ENCODE data around the gene FSIP1. TPM values are rescaled to one million over a fixed set of nuclear protein-coding genes. Genes with fewer than 3 reads are reported as not detected.

FSIP1 gene
- total RNA-seq, 1 experiment from 2014 or later, result 0.61 TPM

DNA sequence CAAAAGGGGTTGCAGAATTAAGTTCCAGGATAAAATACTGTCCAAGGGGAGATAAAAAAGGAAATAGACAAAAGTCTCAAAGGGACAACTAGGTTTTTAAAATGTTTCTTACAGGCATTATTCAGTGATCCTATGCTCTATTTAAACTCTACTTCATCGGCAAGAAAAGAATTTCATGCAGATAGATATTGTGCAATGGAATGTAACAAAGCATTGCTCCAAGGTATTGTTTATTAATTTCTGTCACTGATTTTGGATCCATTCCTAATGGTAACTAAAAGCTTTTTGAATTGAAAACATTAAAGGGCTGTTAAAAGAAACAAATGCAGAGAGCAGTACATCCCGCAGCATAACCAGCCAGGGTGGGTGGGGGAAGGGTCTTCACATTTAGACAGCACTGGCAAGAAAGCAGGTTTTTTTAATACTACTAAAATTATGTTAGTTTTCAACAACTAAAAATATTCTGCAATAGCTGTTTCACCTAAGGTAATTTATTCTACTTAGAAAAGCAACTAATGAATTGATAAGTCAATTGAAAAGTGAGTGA lies 118.9 kb downstream of the FSIP1 start:
- ChIA-PET CTCF (interaction anchor here (2.0 to 2.4 kb wide), 3 partner anchors 23 to 93 kb away, joined by 9 to 24 read pairs (median 10); no protein-coding TSS in a partner anchor), POLR2A (no interaction called here)
- H3K4me1 Mint-ChIP-seq, result peaks cover 49% of the 10 kb centered on the region
- H3K9me3 Mint-ChIP-seq, result peaks cover 8% of the 10 kb centered on the region
- no peaks in the 10 kb centered on the region for H3K27me3 Mint-ChIP-seq (ENCODE audit: low read depth)
- no peak overlapping the region for H3K4me3 Mint-ChIP-seq
- H3K36me3 Mint-ChIP-seq, result peaks cover 2% of the 10 kb centered on the region
- ATAC-seq, result no peak
- H3K27ac Mint-ChIP-seq, result no peak overlapping the region
- TF ChIP-seq, protein P1, sequence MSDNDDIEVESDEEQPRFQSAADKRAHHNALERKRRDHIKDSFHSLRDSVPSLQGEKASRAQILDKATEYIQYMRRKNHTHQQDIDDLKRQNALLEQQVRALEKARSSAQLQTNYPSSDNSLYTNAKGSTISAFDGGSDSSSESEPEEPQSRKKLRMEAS (CRISPR knock-in tag; IDR thresholded peaks at IDR 0.05), result no peak
- TF ChIP-seq, protein P2, sequence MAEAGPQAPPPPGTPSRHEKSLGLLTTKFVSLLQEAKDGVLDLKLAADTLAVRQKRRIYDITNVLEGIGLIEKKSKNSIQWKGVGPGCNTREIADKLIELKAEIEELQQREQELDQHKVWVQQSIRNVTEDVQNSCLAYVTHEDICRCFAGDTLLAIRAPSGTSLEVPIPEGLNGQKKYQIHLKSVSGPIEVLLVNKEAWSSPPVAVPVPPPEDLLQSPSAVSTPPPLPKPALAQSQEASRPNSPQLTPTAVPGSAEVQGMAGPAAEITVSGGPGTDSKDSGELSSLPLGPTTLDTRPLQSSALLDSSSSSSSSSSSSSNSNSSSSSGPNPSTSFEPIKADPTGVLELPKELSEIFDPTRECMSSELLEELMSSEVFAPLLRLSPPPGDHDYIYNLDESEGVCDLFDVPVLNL (CRISPR knock-in tag; IDR thresholded peaks at IDR 0.05; ENCODE audit: borderline replicate concordance, low read depth), result no peak
- no peak for TF ChIP-seq GRHL2 (CRISPR knock-in tag; IDR thresholded peaks at IDR 0.05; ENCODE audit: insufficient replicate concordance, severe bottlenecking)
- TF ChIP-seq ZNF263 (CRISPR knock-in tag; IDR thresholded peaks at IDR 0.05; ENCODE audit: low read depth), result no peak
- TF ChIP-seq FOXP1 (CRISPR knock-in tag; IDR thresholded peaks at IDR 0.05; ENCODE audit: borderline replicate concordance), result no peak
- TF ChIP-seq JUN (CRISPR knock-in tag; IDR thresholded peaks at IDR 0.05), result no peak
- TF ChIP-seq, protein P3, sequence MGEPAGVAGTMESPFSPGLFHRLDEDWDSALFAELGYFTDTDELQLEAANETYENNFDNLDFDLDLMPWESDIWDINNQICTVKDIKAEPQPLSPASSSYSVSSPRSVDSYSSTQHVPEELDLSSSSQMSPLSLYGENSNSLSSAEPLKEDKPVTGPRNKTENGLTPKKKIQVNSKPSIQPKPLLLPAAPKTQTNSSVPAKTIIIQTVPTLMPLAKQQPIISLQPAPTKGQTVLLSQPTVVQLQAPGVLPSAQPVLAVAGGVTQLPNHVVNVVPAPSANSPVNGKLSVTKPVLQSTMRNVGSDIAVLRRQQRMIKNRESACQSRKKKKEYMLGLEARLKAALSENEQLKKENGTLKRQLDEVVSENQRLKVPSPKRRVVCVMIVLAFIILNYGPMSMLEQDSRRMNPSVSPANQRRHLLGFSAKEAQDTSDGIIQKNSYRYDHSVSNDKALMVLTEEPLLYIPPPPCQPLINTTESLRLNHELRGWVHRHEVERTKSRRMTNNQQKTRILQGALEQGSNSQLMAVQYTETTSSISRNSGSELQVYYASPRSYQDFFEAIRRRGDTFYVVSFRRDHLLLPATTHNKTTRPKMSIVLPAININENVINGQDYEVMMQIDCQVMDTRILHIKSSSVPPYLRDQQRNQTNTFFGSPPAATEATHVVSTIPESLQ (CRISPR knock-in tag; IDR thresholded peaks at IDR 0.05), result no peak
- TF ChIP-seq, protein P4, sequence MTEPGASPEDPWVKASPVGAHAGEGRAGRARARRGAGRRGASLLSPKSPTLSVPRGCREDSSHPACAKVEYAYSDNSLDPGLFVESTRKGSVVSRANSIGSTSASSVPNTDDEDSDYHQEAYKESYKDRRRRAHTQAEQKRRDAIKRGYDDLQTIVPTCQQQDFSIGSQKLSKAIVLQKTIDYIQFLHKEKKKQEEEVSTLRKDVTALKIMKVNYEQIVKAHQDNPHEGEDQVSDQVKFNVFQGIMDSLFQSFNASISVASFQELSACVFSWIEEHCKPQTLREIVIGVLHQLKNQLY (CRISPR knock-in tag; IDR thresholded peaks at IDR 0.05), result no peak
- TF ChIP-seq CREM (CRISPR knock-in tag; IDR thresholded peaks at IDR 0.05), result no peak
- TF ChIP-seq, protein P5, sequence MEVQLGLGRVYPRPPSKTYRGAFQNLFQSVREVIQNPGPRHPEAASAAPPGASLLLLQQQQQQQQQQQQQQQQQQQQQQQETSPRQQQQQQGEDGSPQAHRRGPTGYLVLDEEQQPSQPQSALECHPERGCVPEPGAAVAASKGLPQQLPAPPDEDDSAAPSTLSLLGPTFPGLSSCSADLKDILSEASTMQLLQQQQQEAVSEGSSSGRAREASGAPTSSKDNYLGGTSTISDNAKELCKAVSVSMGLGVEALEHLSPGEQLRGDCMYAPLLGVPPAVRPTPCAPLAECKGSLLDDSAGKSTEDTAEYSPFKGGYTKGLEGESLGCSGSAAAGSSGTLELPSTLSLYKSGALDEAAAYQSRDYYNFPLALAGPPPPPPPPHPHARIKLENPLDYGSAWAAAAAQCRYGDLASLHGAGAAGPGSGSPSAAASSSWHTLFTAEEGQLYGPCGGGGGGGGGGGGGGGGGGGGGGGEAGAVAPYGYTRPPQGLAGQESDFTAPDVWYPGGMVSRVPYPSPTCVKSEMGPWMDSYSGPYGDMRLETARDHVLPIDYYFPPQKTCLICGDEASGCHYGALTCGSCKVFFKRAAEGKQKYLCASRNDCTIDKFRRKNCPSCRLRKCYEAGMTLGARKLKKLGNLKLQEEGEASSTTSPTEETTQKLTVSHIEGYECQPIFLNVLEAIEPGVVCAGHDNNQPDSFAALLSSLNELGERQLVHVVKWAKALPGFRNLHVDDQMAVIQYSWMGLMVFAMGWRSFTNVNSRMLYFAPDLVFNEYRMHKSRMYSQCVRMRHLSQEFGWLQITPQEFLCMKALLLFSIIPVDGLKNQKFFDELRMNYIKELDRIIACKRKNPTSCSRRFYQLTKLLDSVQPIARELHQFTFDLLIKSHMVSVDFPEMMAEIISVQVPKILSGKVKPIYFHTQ (CRISPR knock-in tag; IDR thresholded peaks at IDR 0.05), result no peak
- TF ChIP-seq, protein P6, sequence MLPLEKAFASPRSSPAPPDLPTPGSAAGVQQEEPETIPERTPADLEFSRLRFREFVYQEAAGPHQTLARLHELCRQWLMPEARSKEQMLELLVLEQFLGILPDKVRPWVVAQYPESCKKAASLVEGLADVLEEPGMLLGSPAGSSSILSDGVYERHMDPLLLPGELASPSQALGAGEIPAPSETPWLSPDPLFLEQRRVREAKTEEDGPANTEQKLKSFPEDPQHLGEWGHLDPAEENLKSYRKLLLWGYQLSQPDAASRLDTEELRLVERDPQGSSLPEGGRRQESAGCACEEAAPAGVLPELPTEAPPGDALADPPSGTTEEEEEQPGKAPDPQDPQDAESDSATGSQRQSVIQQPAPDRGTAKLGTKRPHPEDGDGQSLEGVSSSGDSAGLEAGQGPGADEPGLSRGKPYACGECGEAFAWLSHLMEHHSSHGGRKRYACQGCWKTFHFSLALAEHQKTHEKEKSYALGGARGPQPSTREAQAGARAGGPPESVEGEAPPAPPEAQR (CRISPR knock-in tag; IDR thresholded peaks at IDR 0.05), result no peak
- TF ChIP-seq, protein P7, sequence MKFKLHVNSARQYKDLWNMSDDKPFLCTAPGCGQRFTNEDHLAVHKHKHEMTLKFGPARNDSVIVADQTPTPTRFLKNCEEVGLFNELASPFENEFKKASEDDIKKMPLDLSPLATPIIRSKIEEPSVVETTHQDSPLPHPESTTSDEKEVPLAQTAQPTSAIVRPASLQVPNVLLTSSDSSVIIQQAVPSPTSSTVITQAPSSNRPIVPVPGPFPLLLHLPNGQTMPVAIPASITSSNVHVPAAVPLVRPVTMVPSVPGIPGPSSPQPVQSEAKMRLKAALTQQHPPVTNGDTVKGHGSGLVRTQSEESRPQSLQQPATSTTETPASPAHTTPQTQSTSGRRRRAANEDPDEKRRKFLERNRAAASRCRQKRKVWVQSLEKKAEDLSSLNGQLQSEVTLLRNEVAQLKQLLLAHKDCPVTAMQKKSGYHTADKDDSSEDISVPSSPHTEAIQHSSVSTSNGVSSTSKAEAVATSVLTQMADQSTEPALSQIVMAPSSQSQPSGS (CRISPR knock-in tag; IDR thresholded peaks at IDR 0.05; ENCODE audit: borderline replicate concordance, low read depth), result no peak
- no peak for DNase-seq (ENCODE audit: low spot score)

DNA sequence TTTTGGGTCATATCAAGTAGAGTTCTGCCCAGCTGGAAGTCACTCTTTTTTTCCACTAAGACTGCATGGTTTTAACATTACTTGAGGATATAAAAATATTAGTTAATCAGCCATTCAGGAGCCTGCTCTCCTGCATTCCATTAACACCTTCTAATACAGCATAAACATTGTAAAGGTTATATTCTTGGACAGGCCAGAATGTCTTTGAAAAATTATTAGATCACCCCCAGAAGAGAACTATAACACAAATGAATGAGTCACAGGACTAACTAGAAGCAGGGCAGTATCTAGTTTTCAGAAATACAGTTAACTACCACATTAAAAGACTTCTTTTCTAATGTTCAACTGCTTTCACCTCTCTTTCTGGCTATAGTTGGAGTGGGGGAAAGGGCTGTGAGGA lies 120.9 kb downstream of the FSIP1 start:
- H3K36me3 Mint-ChIP-seq, result peaks cover 5% of the 10 kb centered on the region
- no peaks in the 10 kb centered on the region for H3K27me3 Mint-ChIP-seq (ENCODE audit: low read depth)
- TF ChIP-seq FOXP1 (CRISPR knock-in tag; IDR thresholded peaks at IDR 0.05; ENCODE audit: borderline replicate concordance) (no peak), MXD4 (CRISPR knock-in tag; IDR thresholded peaks at IDR 0.05; ENCODE audit: borderline replicate concordance) (no peak), CREM (CRISPR knock-in tag; IDR thresholded peaks at IDR 0.05) (no peak), NR3C1 (CRISPR knock-in tag; conservative IDR thresholded peaks at IDR 0.05; ENCODE audit: low read depth) (no peak)
- TF ChIP-seq, protein P8, sequence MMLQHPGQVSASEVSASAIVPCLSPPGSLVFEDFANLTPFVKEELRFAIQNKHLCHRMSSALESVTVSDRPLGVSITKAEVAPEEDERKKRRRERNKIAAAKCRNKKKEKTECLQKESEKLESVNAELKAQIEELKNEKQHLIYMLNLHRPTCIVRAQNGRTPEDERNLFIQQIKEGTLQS (CRISPR knock-in tag; conservative IDR thresholded peaks at IDR 0.05), result no peak
- TF ChIP-seq, protein P9, sequence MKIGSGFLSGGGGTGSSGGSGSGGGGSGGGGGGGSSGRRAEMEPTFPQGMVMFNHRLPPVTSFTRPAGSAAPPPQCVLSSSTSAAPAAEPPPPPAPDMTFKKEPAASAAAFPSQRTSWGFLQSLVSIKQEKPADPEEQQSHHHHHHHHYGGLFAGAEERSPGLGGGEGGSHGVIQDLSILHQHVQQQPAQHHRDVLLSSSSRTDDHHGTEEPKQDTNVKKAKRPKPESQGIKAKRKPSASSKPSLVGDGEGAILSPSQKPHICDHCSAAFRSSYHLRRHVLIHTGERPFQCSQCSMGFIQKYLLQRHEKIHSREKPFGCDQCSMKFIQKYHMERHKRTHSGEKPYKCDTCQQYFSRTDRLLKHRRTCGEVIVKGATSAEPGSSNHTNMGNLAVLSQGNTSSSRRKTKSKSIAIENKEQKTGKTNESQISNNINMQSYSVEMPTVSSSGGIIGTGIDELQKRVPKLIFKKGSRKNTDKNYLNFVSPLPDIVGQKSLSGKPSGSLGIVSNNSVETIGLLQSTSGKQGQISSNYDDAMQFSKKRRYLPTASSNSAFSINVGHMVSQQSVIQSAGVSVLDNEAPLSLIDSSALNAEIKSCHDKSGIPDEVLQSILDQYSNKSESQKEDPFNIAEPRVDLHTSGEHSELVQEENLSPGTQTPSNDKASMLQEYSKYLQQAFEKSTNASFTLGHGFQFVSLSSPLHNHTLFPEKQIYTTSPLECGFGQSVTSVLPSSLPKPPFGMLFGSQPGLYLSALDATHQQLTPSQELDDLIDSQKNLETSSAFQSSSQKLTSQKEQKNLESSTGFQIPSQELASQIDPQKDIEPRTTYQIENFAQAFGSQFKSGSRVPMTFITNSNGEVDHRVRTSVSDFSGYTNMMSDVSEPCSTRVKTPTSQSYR (CRISPR knock-in tag; IDR thresholded peaks at IDR 0.05), result no peak

More for the DNA sequence above, 120.9 kb downstream of the FSIP1 start:
- H3K4me1 Mint-ChIP-seq, result peaks cover 32% of the 10 kb centered on the region
- ChIA-PET POLR2A (no interaction called here), CTCF (no interaction called here)
- ATAC-seq (no peak), DNase-seq (ENCODE audit: low spot score) (no peak)
- H3K4me3 Mint-ChIP-seq, result no peak overlapping the region
- H3K27ac Mint-ChIP-seq, result no peak overlapping the region
- H3K9me3 Mint-ChIP-seq, result peaks cover 14% of the 10 kb centered on the region
